Measurements from ENCODE around the gene TNS1. TPM values are rescaled to one million over a fixed set of nuclear protein-coding genes. Genes with fewer than 3 reads are reported as not detected.
"Not testable (repeated sequence)": the region's sequence is repeated elsewhere in the genome, so short reads cannot be mapped to it uniquely, and the experiment has no call there.

The TNS1 gene
- total RNA-seq, 2 donors from 2014 or later = 436 to 508 TPM

DNA sequence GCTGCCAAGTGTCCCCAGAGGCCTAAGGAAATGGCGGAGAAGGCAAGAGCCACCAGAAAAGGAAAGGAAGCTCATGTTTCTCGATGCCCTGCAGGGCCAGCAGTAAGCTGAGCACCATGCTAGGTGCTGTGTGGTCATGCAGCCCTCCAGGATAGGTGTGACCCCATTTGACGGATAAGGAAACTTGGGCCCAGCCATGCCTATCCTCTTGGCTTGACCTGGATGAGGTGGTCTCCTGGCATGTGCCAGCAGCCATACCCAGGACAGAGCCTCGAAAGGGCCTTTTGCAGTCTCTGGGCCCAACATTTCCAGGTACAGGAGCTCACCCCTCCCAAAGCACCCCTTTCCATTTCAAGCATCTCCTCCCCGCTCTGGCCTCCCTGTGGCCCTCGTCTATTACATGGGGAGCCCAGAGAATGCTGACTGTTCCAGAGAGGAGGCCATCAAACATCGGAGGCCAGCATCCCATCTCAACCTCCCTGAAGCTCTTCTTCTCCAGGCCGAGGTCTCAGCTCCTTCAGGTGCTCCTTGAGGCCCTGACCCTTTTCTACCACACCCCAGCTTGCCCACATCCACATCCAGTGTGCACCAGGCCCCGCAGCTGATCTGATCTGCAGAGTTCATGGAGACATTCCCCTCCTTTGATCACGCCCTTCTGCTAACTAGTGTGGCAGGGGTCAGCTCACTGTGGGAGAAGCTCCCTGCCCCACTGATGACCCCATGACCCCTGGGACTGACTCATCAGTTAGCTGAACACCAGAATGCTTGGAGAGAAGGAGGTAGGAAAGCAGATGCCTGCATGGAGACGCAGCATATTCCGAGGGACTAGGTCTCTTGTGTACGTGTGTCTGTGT is 208.4 kb downstream of the TNS1 start:
- ATAC-seq (no peak), DNase-seq (no peak)
- intact Hi-C loops (cut with DNase I) = no loop called here

GRCh38 chr2:217793566-217794132 is 209.1 kb downstream of the TNS1 start:
- intact Hi-C loops (cut with DNase I) = no loop called here
- ATAC-seq (peak in 1 of 2 donors; percentile 17), DNase-seq (no peak)

GRCh38 chr2:217792626-217793527 is 209.9 kb downstream of the TNS1 start:
- intact Hi-C loops (cut with DNase I) = no loop called here
- ATAC-seq = no peak

GRCh38 chr2:217791551-217791950 is 211.2 kb downstream of the TNS1 start:
- intact Hi-C loops (cut with DNase I) = no loop called here
- no peak for DNase-seq
- ATAC-seq = no peak

More at GRCh38 chr2:217792626-217793527, 209.9 kb downstream of the TNS1 start:
- no peak for DNase-seq

DNA sequence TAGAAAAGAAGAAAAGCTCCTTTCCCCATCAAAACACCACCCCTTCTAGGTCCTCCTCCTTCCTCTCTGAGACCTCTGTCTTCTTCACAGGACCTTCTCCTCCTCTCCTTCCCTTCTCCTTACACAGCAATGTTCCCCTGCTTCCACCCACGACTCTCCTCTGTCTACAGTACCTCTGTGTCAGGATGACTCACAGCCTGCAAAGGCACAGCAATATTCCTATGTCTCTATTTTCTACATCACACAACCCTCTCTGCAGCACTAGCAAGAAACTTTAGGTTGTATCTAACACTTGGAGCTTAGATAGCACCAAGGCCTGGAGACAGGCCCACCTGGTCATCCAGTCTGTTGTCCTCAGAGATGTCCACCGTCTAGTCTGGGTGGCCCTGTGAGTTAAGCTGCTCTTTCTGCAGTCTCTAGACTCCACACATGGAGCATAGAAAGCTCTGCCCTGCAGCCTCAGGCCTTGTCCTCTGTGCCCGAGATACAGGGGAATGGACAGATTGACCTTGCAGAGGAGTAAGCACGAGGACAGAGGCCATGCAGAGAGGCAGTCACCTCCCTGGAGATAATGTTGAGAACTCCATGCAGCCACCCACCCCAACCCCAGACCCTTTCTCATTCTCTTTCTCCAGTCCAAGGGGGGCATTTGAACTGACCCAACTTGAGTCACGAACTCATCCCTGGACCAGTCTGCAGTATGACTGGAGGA is 212.0 kb downstream of the TNS1 start:
- ATAC-seq (peak in 1 of 2 donors; percentile 49), DNase-seq (no peak)
- intact Hi-C loops (cut with DNase I) = no loop called here

DNA sequence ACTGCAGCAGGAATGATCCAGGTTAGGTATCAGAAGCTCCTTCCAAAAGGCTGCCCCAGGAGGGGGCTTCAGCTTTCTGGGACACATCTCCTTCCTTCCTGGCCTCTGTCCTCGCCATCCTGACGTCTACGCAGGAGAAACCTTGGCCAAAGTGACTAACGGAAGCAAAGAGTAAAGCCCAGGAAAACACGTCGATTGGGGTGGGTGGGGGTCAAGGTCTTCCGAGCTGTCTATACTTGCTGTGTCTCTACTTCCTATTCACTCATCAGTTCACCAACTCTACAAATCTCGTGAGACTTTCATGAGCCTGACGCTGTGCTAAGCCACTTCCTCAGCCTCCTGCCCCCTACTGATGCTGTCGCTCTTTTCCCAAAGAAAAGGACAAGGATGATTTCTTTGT is 212.6 kb downstream of the TNS1 start:
- intact Hi-C loops (cut with DNase I) = no loop called here
- ATAC-seq (peak in 1 of 2 donors; percentile 29), DNase-seq (no peak)

- DNase-seq = no peak
- intact Hi-C loops (cut with DNase I) = loop anchor here (2.0 to 10.0 kb wide), 5 partner anchors 97 to 275 kb away; partner anchors contain the start of gene RUFY4 (in 1 of the 2)
- ATAC-seq = peak in 1 of 2 donors; percentile 3
Observed at GRCh38 chr2:217789736-217790181, 213.0 kb downstream of the TNS1 start.

DNA sequence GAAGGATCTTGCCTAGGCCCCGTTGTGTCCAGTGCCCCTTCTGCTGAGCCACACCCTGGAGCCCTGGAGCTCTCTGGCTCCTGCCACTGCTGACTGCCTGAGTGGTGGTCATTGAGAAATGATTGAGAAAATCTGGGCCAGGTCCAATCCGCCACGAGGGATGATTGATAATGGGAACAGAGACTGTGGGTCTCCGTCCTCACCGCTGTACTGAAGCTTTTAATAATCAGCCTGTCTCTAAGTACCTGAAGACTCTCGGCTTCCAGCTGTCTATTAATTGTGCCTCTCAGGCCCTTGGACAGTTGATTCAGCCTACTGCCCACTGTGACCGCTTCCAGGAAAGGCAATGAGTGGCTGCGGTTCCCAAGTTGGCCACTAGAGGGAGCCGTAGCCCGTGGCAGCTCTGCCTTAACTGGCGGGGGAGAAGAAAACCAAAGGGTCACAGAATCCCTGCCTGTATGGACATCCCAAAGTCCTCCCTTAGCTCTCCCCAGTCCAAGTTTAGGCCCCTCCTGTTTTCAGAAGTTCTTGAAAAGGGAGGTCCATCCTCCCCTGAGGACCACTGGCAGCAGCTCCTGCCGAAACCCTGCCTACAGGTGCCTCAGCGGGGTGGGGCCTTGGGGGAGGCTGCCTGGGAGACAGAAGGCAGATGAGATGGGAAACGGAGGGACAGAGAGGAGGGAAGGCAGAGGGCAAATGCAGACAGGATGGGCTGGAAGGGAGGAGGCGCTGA is 213.6 kb downstream of the TNS1 start:
- ATAC-seq (peak; percentile 46 to 51), DNase-seq (peak; percentile 84)
- intact Hi-C loops (cut with DNase I) = loop anchor here (2.0 to 10.0 kb wide), 5 partner anchors 98 to 276 kb away; partner anchors contain the start of gene RUFY4 (in 1 of the 2)

DNA sequence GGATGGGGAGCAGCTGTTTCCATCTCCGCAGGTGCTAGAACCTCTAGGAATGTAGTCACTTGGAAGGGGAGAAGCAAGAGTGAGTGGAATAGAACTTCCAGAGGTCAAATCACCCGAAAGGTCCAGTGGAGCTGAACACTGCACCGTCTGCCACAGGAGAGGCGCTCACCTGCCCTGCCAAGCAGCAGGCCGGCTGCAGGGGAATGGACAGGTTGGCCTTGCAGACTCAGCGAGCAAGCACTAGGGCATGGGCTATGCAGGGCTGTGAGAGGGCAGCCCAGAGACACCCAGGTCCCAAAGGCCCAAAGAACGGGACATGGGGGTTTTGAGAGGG is 214.2 kb downstream of the TNS1 start:
- DNase-seq (no peak), ATAC-seq (no peak)
- intact Hi-C loops (cut with DNase I) = loop anchor here (2.0 to 10.0 kb wide), 5 partner anchors 98 to 276 kb away; partner anchors contain the start of gene RUFY4 (in 1 of the 2)

GRCh38 chr2:217787160-217787877 is 215.5 kb downstream of the TNS1 start:
- intact Hi-C loops (cut with DNase I) = loop anchor here in 1 of 2 donors (5.0 to 10.0 kb wide), 3 partner anchors 100 to 277 kb away; partner anchors contain the start of gene RUFY4
- no peak for DNase-seq
- ATAC-seq = no peak

DNA sequence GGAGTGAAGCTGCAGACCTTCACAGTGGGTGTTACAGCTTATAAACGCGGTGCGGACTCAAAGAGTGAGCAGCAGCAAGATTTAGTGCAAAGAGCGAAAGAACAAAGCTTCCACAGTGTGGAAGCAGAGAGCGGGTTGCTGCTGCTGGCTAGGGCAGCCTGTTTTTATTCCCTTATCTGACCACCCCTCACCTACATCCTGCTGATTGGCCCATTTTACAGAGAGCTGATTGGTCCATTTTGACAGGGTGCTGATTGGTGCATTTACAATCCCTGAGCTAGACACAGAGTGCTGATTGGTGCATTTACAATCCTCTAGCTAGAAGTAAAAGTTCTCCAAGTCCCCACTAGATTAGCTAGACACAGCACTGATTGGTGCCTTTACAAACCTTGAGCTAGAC is 216.2 kb downstream of the TNS1 start:
- intact Hi-C loops (cut with DNase I) = loop anchor here in 1 of 2 donors (5.0 to 10.0 kb wide), 3 partner anchors 101 to 278 kb away; partner anchors contain the start of gene RUFY4
- not testable (repeated sequence) for ATAC-seq, DNase-seq

GRCh38 chr2:217785544-217786045 is 217.2 kb downstream of the TNS1 start:
- intact Hi-C loops (cut with DNase I) = loop anchor here (2.0 to 10.0 kb wide), 4 partner anchors 102 to 279 kb away; partner anchors contain the start of gene RUFY4 (in 1 of the 2)
- ATAC-seq (peak; percentile 72 to 73), DNase-seq (peak; percentile 81)

DNA sequence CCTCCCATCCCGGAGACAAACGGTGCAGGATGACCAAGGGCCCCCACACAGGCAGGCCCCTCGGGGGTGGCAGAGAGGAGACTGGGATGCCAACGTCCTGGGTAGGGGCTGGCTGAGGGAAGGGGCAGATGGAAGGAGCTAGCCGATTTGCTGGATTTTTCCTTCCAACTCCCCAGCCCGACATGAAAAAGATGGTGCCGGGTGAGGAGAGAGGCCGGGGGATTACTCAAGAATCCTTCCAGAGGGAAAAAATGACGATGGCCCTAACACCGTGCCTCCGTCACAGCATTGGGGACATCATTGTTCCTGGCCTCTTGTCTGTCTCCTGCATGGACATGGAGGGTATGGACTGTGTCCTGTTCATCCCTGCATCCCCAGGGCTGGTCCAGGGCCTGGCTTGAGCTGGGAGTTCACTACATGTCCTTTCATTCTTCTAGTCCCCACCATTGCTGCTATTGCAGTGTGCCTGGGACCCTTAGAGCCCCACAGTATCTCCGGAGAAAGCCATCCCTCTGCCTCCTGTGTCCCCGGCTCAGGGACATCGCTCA is 217.7 kb downstream of the TNS1 start:
- DNase-seq (no peak), ATAC-seq (peak; percentile 4 to 21)
- intact Hi-C loops (cut with DNase I) = loop anchor here (2.0 to 10.0 kb wide), 4 partner anchors 102 to 280 kb away; partner anchors contain the start of gene RUFY4 (in 1 of the 2)

DNA sequence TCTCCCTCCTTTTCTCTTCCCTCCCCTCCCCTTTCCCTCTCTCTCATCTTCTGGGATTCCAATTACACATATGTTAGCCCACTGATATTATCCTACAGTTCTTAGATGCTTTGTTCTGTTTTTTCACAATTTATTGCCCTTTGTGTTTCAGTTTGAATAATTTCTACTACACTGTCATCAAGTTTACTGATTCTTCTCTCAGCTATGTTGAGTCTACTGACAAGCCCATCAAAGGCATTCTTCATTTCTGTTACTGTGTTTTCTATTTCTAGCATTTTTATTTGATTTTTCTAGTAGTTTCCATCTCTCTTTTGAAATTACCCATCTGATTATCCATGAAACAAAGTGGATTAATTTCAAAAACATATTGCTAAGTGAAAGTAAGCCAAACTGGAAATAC is 219.6 kb downstream of the TNS1 start:
- intact Hi-C loops (cut with DNase I) = loop anchor here in 1 of 2 donors (10.0 kb wide), 1 partner anchor 282 kb away; the partner anchor contains the start of gene RUFY4
- ATAC-seq = no peak
- no peak for DNase-seq

DNA sequence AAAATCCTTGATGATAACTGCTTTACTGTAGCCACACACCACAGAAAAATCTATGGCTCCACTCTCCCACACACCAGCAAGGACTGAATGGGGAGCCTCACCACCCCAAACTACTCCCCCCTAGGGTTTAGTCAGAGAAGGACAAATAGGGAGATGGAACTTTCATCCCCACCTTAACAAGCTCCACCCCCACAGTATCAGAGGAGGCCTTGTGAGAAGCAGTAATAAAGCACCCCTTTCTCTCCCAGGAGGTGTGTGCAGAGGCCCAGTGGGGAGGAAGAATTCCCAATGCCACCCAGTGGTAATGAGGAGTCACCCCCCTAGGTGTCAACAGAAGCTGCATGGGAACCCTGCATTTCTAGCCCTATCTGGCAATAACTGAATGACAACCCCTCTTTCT is 224.9 kb downstream of the TNS1 start:
- intact Hi-C loops (cut with DNase I) = no loop called here
- DNase-seq = no peak
- no peak for ATAC-seq

GRCh38 chr2:217776631-217777030 is 226.2 kb downstream of the TNS1 start:
- DNase-seq (no peak), ATAC-seq (no peak)
- intact Hi-C loops (cut with DNase I) = no loop called here
